ENCODE results near the gene LCN9.

DNA sequence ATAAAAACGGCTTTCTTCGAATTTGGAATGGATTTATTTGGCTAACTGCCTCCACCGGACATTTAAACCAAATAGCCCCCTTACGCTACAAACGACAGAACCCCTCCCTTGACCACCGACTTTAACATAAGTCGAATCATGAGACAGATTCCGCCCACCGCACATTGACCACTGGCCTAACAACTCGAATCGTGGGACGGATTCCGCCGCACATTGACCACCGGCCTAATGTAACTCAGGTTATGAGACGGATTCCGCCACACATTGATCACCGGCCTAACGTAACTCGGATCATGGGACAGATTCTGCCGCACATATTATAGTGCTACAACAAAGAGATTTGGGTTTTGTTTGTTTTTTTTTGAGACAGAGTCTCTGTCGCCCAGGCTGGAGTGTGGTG is 2.7 kb upstream of the LCN9 start:
- TF ChIP-seq, protein P1, sequence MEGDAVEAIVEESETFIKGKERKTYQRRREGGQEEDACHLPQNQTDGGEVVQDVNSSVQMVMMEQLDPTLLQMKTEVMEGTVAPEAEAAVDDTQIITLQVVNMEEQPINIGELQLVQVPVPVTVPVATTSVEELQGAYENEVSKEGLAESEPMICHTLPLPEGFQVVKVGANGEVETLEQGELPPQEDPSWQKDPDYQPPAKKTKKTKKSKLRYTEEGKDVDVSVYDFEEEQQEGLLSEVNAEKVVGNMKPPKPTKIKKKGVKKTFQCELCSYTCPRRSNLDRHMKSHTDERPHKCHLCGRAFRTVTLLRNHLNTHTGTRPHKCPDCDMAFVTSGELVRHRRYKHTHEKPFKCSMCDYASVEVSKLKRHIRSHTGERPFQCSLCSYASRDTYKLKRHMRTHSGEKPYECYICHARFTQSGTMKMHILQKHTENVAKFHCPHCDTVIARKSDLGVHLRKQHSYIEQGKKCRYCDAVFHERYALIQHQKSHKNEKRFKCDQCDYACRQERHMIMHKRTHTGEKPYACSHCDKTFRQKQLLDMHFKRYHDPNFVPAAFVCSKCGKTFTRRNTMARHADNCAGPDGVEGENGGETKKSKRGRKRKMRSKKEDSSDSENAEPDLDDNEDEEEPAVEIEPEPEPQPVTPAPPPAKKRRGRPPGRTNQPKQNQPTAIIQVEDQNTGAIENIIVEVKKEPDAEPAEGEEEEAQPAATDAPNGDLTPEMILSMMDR (IDR thresholded peaks at IDR 0.05): no peak
- TF ChIP-seq POLR2A (IDR thresholded peaks at IDR 0.05): no peak

All from stomach (tissue), 4 donors.